NT2/D1 (cell line): ENCODE results near the gene ZSCAN2.
"Not testable (repeated sequence)": the region's sequence is repeated elsewhere in the genome, so short reads cannot be mapped to it uniquely, and the experiment has no call there.

ENCODE experiments used
- SUZ12 ChIP-seq: IDR thresholded peaks from 2 replicates; pipeline ENCODE4 v1.6.1; 2011; ENCODE audit not compliant: insufficient read length, insufficient read depth; ENCODE audit errors: extremely low read depth
- YY1 ChIP-seq: IDR thresholded peaks from 2 replicates; pipeline ENCODE4 v1.6.1; 2011; ENCODE audit not compliant: insufficient read length, insufficient read depth
- ZNF274 ChIP-seq: IDR thresholded peaks from 2 replicates; pipeline ENCODE4 v1.6.1; 2011; ENCODE audit warnings: mild to moderate bottlenecking, low read depth, low read length

DNA sequence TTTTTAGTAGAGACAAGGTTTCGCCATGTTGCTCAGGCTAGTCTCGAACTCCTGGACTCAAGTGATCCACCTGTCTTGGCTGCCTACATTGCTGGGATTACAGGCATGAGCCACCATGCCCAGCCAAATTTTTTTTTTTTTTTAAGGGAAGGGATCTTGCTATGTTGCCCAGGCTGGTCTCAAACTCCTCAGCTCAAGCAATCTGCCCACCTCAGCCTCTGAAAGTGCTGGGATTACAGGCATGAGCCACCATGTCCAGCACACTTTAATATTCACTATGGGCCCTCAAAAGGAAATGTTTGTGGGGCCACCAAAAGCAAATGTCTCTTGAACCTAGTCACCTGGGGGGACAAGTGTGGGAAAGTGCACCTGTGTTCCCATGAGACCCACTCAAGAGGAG lies 41.8 kb downstream of the ZSCAN2 start:
- not testable (repeated sequence) for TF ChIP-seq ZNF274, SUZ12, YY1
